ENCODE measurements around the gene QPCTL. TPM values are rescaled to one million over a fixed set of nuclear protein-coding genes. Genes with fewer than 3 reads are reported as not detected.

QPCTL gene
- total and polyA plus RNA-seq, 2 of the 13 experiments (the other 11 are each of a cell fraction or from before 2014, with no cell fraction given) = 16.0 to 19.1 TPM

- TF ChIP-seq, protein P1, sequence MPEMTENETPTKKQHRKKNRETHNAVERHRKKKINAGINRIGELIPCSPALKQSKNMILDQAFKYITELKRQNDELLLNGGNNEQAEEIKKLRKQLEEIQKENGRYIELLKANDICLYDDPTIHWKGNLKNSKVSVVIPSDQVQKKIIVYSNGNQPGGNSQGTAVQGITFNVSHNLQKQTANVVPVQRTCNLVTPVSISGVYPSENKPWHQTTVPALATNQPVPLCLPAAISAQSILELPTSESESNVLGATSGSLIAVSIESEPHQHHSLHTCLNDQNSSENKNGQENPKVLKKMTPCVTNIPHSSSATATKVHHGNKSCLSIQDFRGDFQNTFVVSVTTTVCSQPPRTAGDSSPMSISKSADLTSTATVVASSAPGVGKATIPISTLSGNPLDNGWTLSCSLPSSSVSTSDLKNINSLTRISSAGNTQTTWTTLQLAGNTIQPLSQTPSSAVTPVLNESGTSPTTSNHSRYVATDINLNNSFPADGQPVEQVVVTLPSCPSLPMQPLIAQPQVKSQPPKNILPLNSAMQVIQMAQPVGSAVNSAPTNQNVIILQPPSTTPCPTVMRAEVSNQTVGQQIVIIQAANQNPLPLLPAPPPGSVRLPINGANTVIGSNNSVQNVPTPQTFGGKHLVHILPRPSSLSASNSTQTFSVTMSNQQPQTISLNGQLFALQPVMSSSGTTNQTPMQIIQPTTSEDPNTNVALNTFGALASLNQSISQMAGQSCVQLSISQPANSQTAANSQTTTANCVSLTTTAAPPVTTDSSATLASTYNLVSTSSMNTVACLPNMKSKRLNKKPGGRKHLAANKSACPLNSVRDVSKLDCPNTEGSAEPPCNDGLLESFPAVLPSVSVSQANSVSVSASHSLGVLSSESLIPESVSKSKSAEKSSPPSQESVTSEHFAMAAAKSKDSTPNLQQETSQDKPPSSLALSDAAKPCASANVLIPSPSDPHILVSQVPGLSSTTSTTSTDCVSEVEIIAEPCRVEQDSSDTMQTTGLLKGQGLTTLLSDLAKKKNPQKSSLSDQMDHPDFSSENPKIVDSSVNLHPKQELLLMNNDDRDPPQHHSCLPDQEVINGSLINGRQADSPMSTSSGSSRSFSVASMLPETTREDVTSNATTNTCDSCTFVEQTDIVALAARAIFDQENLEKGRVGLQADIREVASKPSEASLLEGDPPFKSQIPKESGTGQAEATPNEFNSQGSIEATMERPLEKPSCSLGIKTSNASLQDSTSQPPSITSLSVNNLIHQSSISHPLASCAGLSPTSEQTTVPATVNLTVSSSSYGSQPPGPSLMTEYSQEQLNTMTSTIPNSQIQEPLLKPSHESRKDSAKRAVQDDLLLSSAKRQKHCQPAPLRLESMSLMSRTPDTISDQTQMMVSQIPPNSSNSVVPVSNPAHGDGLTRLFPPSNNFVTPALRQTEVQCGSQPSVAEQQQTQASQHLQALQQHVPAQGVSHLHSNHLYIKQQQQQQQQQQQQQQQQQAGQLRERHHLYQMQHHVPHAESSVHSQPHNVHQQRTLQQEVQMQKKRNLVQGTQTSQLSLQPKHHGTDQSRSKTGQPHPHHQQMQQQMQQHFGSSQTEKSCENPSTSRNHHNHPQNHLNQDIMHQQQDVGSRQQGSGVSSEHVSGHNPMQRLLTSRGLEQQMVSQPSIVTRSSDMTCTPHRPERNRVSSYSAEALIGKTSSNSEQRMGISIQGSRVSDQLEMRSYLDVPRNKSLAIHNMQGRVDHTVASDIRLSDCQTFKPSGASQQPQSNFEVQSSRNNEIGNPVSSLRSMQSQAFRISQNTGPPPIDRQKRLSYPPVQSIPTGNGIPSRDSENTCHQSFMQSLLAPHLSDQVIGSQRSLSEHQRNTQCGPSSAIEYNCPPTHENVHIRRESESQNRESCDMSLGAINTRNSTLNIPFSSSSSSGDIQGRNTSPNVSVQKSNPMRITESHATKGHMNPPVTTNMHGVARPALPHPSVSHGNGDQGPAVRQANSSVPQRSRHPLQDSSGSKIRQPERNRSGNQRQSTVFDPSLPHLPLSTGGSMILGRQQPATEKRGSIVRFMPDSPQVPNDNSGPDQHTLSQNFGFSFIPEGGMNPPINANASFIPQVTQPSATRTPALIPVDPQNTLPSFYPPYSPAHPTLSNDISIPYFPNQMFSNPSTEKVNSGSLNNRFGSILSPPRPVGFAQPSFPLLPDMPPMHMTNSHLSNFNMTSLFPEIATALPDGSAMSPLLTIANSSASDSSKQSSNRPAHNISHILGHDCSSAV (CRISPR knock-in tag; IDR thresholded peaks at IDR 0.05; ENCODE audit: borderline replicate concordance) = no peak
- TF ChIP-seq, protein P2, sequence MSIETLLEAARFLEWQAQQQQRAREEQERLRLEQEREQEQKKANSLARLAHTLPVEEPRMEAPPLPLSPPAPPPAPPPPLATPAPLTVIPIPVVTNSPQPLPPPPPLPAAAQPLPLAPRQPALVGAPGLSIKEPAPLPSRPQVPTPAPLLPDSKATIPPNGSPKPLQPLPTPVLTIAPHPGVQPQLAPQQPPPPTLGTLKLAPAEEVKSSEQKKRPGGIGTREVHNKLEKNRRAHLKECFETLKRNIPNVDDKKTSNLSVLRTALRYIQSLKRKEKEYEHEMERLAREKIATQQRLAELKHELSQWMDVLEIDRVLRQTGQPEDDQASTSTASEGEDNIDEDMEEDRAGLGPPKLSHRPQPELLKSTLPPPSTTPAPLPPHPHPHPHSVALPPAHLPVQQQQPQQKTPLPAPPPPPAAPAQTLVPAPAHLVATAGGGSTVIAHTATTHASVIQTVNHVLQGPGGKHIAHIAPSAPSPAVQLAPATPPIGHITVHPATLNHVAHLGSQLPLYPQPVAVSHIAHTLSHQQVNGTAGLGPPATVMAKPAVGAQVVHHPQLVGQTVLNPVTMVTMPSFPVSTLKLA (IDR thresholded peaks at IDR 0.05) = peak; percentile 18; the same call in 1 of the 2 replicates
- TF ChIP-seq MAFK (conservative IDR thresholded peaks at IDR 0.05 in 1 of 2, IDR thresholded peaks at IDR 0.05 in 1 of 2; ENCODE audit: low read length in 2 of 2) (no peak), GTF2F1 (IDR thresholded peaks at IDR 0.05; ENCODE audit: low read length) (no peak), ZKSCAN8 (CRISPR knock-in tag; IDR thresholded peaks at IDR 0.05; ENCODE audit: borderline replicate concordance) (no peak), ARID2 (CRISPR knock-in tag; IDR thresholded peaks at IDR 0.05; ENCODE audit: borderline replicate concordance) (no peak), IKZF4 (CRISPR knock-in tag; IDR thresholded peaks at IDR 0.05; ENCODE audit: borderline replicate concordance, low read depth, not compliant biosample characterization) (no peak), NFATC3 (CRISPR knock-in tag; IDR thresholded peaks at IDR 0.05) (peak; percentile 53; the same call in 1 of the 2 replicates), ISL2 (CRISPR knock-in tag; IDR thresholded peaks at IDR 0.05) (peak; percentile 39), ZNF383 (CRISPR knock-in tag; IDR thresholded peaks at IDR 0.05; ENCODE audit: borderline replicate concordance) (no peak), RFXANK (CRISPR knock-in tag; IDR thresholded peaks at IDR 0.05) (no peak), ELF3 (CRISPR knock-in tag; IDR thresholded peaks at IDR 0.05) (peak; percentile 94), MBNL3 (CRISPR knock-in tag; conservative IDR thresholded peaks at IDR 0.05) (no peak), NPAS2 (CRISPR knock-in tag; IDR thresholded peaks at IDR 0.05; ENCODE audit: borderline replicate concordance) (no peak), ZNF547 (CRISPR knock-in tag; IDR thresholded peaks at IDR 0.05) (no peak; the same call in 1 of the 2 replicates)
- TF ChIP-seq, protein P3, sequence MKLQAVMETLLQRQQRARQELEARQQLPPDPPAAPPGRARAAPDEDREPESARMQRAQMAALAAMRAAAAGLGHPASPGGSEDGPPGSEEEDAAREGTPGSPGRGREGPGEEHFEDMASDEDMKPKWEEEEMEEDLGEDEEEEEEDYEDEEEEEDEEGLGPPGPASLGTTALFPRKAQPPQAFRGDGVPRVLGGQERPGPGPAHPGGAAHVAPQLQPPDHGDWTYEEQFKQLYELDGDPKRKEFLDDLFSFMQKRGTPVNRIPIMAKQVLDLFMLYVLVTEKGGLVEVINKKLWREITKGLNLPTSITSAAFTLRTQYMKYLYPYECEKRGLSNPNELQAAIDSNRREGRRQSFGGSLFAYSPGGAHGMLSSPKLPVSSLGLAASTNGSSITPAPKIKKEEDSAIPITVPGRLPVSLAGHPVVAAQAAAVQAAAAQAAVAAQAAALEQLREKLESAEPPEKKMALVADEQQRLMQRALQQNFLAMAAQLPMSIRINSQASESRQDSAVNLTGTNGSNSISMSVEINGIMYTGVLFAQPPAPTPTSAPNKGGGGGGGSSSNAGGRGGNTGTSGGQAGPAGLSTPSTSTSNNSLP (IDR thresholded peaks at IDR 0.05; ENCODE audit: low read depth, low read length) = no peak
Measured at GRCh38 chr19:45730368-45731288, 38.2 kb downstream of the QPCTL start, which contains the start of gene FBXO46 (continued).
